ENCODE results near the gene GPR152. TPM values are rescaled to one million over a fixed set of nuclear protein-coding genes. Genes with fewer than 3 reads are reported as not detected.

The GPR152 gene
- total RNA-seq, 2 donors from 2014 or later, result not detected

DNA sequence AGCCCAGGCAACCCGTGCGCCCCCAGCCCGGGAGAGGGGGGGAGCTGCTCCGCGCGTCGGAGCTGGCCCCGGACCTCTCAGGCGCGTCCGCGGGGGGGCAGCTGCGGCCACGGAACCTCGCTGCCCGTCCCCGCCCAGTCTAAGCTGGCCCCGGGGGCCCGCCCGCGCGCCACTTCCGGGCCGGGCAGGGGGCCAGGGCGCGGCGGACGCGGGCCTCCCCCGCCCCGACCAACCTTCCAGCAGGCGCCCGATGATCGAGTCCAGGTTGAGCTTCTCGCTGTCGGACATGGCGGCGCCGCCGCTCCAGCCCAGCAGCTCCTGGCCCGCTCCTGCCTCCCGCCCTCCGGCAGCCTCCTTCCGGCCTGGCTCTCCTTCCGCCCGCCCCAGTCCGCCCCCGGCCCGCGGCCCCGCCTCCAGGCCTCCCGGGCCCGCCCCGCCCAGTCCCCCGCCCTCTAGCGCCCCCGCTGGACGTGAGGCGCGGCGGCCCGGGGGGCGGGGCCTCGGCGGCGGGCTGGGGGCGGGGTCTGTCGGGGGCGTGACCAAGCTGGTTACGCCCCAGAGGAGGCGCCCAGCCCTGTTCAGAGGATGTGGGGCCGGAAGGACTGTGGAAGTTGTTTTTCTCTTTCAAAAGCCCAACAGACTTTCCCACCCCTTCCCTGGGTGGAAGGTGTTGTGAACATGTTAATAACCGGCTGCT, 50.9 kb downstream of the GPR152 start, which contains the start of gene PPP1CA:
TSS of gene PPP1CA (minus strand) at position 364 of the 697 bp plus-strand sequence. CDS start at position 288, 76 bp downstream.
- Mint-ChIP-seq H3K9me3 (no peaks in the 10 kb centered on the region), H3K4me1 (peaks cover 16% of the 10 kb centered on the region), H3K27me3 (no peaks in the 10 kb centered on the region), H3K36me3 (ENCODE audit: low read depth) (peaks cover 76% of the 10 kb centered on the region), H3K27ac (peak within 1 kb of the TSS; percentile 82), H3K4me3 (peak within 1 kb of the TSS; percentile 98)
- peak; percentile 76 for ATAC-seq (replicated peaks)

Other genes with a start within 250 kb of the GPR152 start
- 100 to 1,000 TPM; 197 to 265 TPM for gene GRK2, start 186.3 kb downstream of the GPR152 start, total RNA-seq
- 100 to 1,000 TPM; 102 to 137 TPM for gene ANKRD13D, start 163.4 kb downstream of the GPR152 start, total RNA-seq
- 10 to 100 TPM; 15.8 to 22.0 TPM for gene SSH3, start 149.2 kb downstream of the GPR152 start, total RNA-seq
- gene POLD4, start 99.2 kb downstream of the GPR152 start, total RNA-seq, result 10 to 100 TPM; 32.4 to 60.2 TPM
- gene CLCF1, start 79.1 kb downstream of the GPR152 start, total RNA-seq, result 1 to 10 TPM in 1 of 2 donors, under 1 TPM in 1; 0.22 to 1.1 TPM
- 10 to 100 TPM; 32.0 to 37.5 TPM for gene RAD9A, start 60.7 kb downstream of the GPR152 start, total RNA-seq
- gene PPP1CA, start 50.9 kb downstream of the GPR152 start, total RNA-seq, result 100 to 1,000 TPM; 220 to 322 TPM
- 100 to 1,000 TPM; 155 to 197 TPM for gene TBC1D10C, start 48.6 kb downstream of the GPR152 start, total RNA-seq
- 10 to 100 TPM in 1 of 2 donors, 1 to 10 TPM in 1; 2.0 to 10.6 TPM for gene CARNS1, start 37.1 kb downstream of the GPR152 start, total RNA-seq
- gene RPS6KB2, start 24.2 kb downstream of the GPR152 start, total RNA-seq, result 10 to 100 TPM; 62.3 to 63.0 TPM
- 100 to 1,000 TPM; 112 to 228 TPM for gene PTPRCAP, start 15.0 kb downstream of the GPR152 start, total RNA-seq
- gene CORO1B, start 9.3 kb downstream of the GPR152 start, total RNA-seq, result 100 to 1,000 TPM; 303 to 326 TPM
- gene CABP4, start 2.6 kb upstream of the GPR152 start, total RNA-seq, result 1 to 10 TPM in 1 of 2 donors, under 1 TPM in 1; 0.32 to 2.2 TPM
- 10 to 100 TPM; 30.0 to 83.0 TPM for gene TMEM134, start 16.5 kb upstream of the GPR152 start, total RNA-seq
- 100 to 1,000 TPM; 152 to 186 TPM for gene AIP, start 30.3 kb upstream of the GPR152 start, total RNA-seq
- 100 to 1,000 TPM in 1 of 2 donors, 10 to 100 TPM in 1; 97.9 to 111 TPM for gene PITPNM1, start 52.6 kb upstream of the GPR152 start, total RNA-seq
- 10 to 100 TPM; 65.0 to 71.7 TPM for gene CDK2AP2, start 55.4 kb upstream of the GPR152 start, total RNA-seq
- gene CABP2, start 70.7 kb upstream of the GPR152 start, total RNA-seq, result not detected
- 100 to 1,000 TPM; 187 to 394 TPM for gene GSTP1, start 131.1 kb upstream of the GPR152 start, total RNA-seq
- gene NDUFV1, start 154.2 kb upstream of the GPR152 start, total RNA-seq, result 100 to 1,000 TPM; 160 to 238 TPM
- 10 to 100 TPM; 12.0 to 23.1 TPM for gene NUDT8, start 177.2 kb upstream of the GPR152 start, total RNA-seq
- gene TBX10, start 187.0 kb upstream of the GPR152 start, total RNA-seq, result not detected
- under 1 TPM in 1 of 2 donors, not detected in 1; 0.80 TPM for gene ACY3, start 198.0 kb upstream of the GPR152 start, total RNA-seq
- not detected for gene ALDH3B2, start 221.9 kb upstream of the GPR152 start, total RNA-seq

Data from activated T-helper 17 cell treated with anti-CD3 and anti-CD28 coated beads, Interleukin-2, amount 50 U/mL, for 72 hours (primary cell).